Mucosa of descending colon (tissue), 3 donors: ENCODE measurements around the gene MKLN1. TPM values are rescaled to one million over a fixed set of nuclear protein-coding genes. Genes with fewer than 3 reads are reported as not detected.

Source experiments
- ATAC-seq: fragments of 200-7000 bp; cut with Tn5 transposase; one replicate; pipeline ENCODE4 v1.9.1; 2020; ENCODE audit warnings: mild to moderate bottlenecking, moderate library complexity
- DNase-seq, 3 donors: peaks; one replicate each; pipeline ENCODE4 v3.0.0-alpha.2; 2020
- H3K36me3 ChIP-seq: fragments of 200-600 bp; one replicate; pipeline ENCODE4 v1.8.0; 2021; ENCODE audit warnings: low read depth, mild to moderate bottlenecking
- H3K4me1 ChIP-seq: fragments of 200-600 bp; one replicate; pipeline ENCODE4 v1.8.0; 2021; ENCODE audit warnings: low read depth, mild to moderate bottlenecking
- H3K4me3 ChIP-seq: fragments of 200-600 bp; one replicate; pipeline ENCODE4 v1.8.0; 2021; ENCODE audit warnings: mild to moderate bottlenecking
- H3K9me3 ChIP-seq: fragments of 200-600 bp; one replicate; pipeline ENCODE4 v1.8.0; 2021; ENCODE audit warnings: mild to moderate bottlenecking
- intact Hi-C, 2 donors: fragments of 100-400 bp; cut with DNase I in 1 of 2; cut with micrococcal nuclease in 1 of 2; formaldehyde crosslinking; loops; one replicate each; pipeline versions ENCODE4 v1.11.0 to v1.11.1; 2022; cut with DNase I, micrococcal nuclease
- total RNA-seq, 3 donors: library from RNA; stranded (reverse); fragmentation: NEBNext Ultra II Directional in 2 of 3; extraction: Animal tissue kit (Norgen Biotek cat#: 25700) in 2 of 3; gene quantifications; one replicate each; pipeline versions ENCODE4 v1.2.1 to v1.2.4, GENCODE V29; 2021 to 2023
- TF ChIP-seq, protein P1 (sequence below): fragments of 200-600 bp; IDR thresholded peaks from one replicate; pipeline ENCODE4 v1.8.0; 2022; ENCODE audit warnings: antibody characterized with exemption, mild to moderate bottlenecking
- donor health status: DM: no; HTN: no; CAD: no; lungs with moderate emphysema.
- donor health status: DM: no; HTN: no; CAD: no.
- donor health status: DM: no; HTN: yes; CAD: no.

The MKLN1 gene
- total RNA-seq, 3 donors from 2014 or later, result 41.5 to 66.1 (median 47.1) TPM

- Histone ChIP-seq H3K9me3 (no peaks in the 10 kb centered on the region), H3K4me3 (no peak overlapping the region), H3K36me3 (no peaks in the 10 kb centered on the region), H3K4me1 (no peaks in the 10 kb centered on the region)
- DNase-seq, result no peak
- intact Hi-C loops, result no loop called here
- TF ChIP-seq, protein P1, sequence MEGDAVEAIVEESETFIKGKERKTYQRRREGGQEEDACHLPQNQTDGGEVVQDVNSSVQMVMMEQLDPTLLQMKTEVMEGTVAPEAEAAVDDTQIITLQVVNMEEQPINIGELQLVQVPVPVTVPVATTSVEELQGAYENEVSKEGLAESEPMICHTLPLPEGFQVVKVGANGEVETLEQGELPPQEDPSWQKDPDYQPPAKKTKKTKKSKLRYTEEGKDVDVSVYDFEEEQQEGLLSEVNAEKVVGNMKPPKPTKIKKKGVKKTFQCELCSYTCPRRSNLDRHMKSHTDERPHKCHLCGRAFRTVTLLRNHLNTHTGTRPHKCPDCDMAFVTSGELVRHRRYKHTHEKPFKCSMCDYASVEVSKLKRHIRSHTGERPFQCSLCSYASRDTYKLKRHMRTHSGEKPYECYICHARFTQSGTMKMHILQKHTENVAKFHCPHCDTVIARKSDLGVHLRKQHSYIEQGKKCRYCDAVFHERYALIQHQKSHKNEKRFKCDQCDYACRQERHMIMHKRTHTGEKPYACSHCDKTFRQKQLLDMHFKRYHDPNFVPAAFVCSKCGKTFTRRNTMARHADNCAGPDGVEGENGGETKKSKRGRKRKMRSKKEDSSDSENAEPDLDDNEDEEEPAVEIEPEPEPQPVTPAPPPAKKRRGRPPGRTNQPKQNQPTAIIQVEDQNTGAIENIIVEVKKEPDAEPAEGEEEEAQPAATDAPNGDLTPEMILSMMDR, result no peak
- no peak for ATAC-seq
These were observed 62.6 kb downstream of the MKLN1 start for GRCh38 chr7:131390275-131390674.

- DNase-seq (no peak), ATAC-seq (no peak)
- TF ChIP-seq, protein P1, result no peak
- no peaks in the 10 kb centered on the region for H3K36me3 ChIP-seq
- H3K9me3 ChIP-seq, result no peaks in the 10 kb centered on the region
- H3K4me1 ChIP-seq, result no peaks in the 10 kb centered on the region
- intact Hi-C loops, result no loop called here
- H3K4me3 ChIP-seq, result no peak overlapping the region
These were observed 63.5 kb downstream of the MKLN1 start for GRCh38 chr7:131391145-131391544.

DNA sequence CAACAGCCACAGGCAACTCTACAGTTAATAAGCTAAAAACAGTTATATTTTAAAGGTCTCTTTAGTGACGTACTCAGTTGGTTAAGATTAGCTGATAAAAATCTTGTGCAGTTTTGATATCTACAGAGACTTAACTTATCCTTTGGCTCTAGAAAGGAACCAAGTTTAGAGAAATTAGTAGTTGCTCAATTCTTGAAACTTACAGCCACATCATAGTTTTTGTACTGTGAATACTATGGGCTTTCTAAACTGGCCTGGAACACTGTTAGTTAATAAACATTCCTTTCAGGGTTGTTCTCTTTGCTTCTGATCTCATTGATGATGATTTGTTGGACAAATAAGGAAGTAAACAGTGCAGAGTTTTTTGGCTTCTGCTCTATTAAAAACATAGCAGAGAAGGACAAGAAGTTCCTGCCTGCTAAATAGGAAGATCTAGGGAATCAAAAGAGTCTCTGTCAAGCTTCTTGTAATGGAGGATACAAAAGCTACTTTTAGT lies 73.1 kb downstream of the MKLN1 start:
- TF ChIP-seq, protein P1, result no peak
- intact Hi-C loops, result no loop called here
- ATAC-seq (peak; percentile 64), DNase-seq (no peak)
- Histone ChIP-seq H3K4me1 (peaks cover 15% of the 10 kb centered on the region), H3K4me3 (no peak overlapping the region), H3K9me3 (peaks cover 7% of the 10 kb centered on the region), H3K36me3 (no peaks in the 10 kb centered on the region)

- Histone ChIP-seq H3K9me3 (peaks cover 7% of the 10 kb centered on the region), H3K4me3 (no peak overlapping the region), H3K36me3 (no peaks in the 10 kb centered on the region), H3K4me1 (peaks cover 15% of the 10 kb centered on the region)
- TF ChIP-seq, protein P1, result no peak
- ATAC-seq (peak; percentile 63), DNase-seq (no peak)
- intact Hi-C loops, result no loop called here
These were observed 73.5 kb downstream of the MKLN1 start for GRCh38 chr7:131401194-131401593.

GRCh38 chr7:131403322-131403721 lies 75.6 kb downstream of the MKLN1 start:
- TF ChIP-seq, protein P1, result no peak
- Histone ChIP-seq H3K4me1 (peaks cover 15% of the 10 kb centered on the region), H3K36me3 (no peaks in the 10 kb centered on the region), H3K4me3 (no peak overlapping the region), H3K9me3 (peaks cover 7% of the 10 kb centered on the region)
- intact Hi-C loops, result no loop called here
- DNase-seq (no peak), ATAC-seq (no peak)
